K562 (cell line): ENCODE data around the gene FAM149B1. TPM values are rescaled to one million over a fixed set of nuclear protein-coding genes. Genes with fewer than 3 reads are reported as not detected.

Source experiments
- ATAC-seq: fragments of 200-7000 bp; cut with Tn5 transposase; 3 replicates; pipeline ENCODE4 v1.9.1; 2020; ENCODE audit warnings: moderate library complexity
- BruUV-seq: library from RNA; stranded (reverse); fragments of 400-500 nt; replicated peaks from 2 replicates; lab custom pipeline; 2021; lab: Mats Ljungman, UMichigan
- CTCF ChIA-PET: fragments of 300-600 bp; formaldehyde crosslinking; extraction: SDS; loops from one replicate; lab custom pipeline; 2021; ENCODE audit warnings: low intra/inter-chr PET ratio; lab: Yijun Ruan, JAX
- POLR2A ChIA-PET: fragments of 300-600, 350-650 bp; sonication (Branson Sonifier 250); formaldehyde crosslinking; extraction: SDS; loops from one replicate; lab custom pipeline; 2021; ENCODE audit warnings: antibody characterized with exemption, inconsistent platforms; lab: Yijun Ruan, JAX
- DNase-seq, 4 experiments: peaks; one replicate each; pipeline versions ENCODE4 v3.0.0 to v3.0.0-alpha.2; 2011 to 2018; ENCODE audit warnings: low spot score in 3 of 4, mixed read lengths in 3 of 4; ENCODE audit errors: extremely low read depth in 1 of 4
- FAIRE-seq: peaks from 2 replicates; lab custom pipeline; 2011; peaks lifted over from hg19 to GRCh38; lab: Jason Lieb, UNC
- H2AFZ ChIP-seq: 2 replicates; pipeline ENCODE4 v1.6.0; 2011; ENCODE audit warnings: low read depth, low read length, control low read depth, inconsistent platforms
- H3K27ac ChIP-seq: fragments of 200-600 bp; 3 replicates; pipeline ENCODE4 v1.8.0; 2011; ENCODE audit warnings: low read depth, mild to moderate bottlenecking, control low read depth, inconsistent platforms, low read length, moderate library complexity, mixed read lengths; ENCODE audit errors: extremely low read depth
- H3K27me3 ChIP-seq, 2 experiments: fragments of 300-600 bp in 1 of 2; 2 replicates in 1 of 2; 3 replicates in 1 of 2; pipeline versions ENCODE4 v1.6.0 to v1.8.0; 2011; ENCODE audit warnings: inconsistent platforms in 2 of 2, low read length in 2 of 2, mild to moderate bottlenecking in 1 of 2, mixed read lengths in 1 of 2, moderate library complexity in 1 of 2; ENCODE audit not compliant: control insufficient read depth in 2 of 2, insufficient read depth in 2 of 2
- H3K36me3 ChIP-seq: fragments of 300-600 bp; 3 replicates; pipeline ENCODE4 v1.8.0; 2011; ENCODE audit warnings: mild to moderate bottlenecking, low read length, inconsistent platforms; ENCODE audit not compliant: control insufficient read depth, insufficient read depth
- H3K4me1 ChIP-seq, 2 experiments: fragments of 200-600 bp in 1 of 2; replicated peaks in 1 of 2; 2 replicates in 1 of 2; 3 replicates in 1 of 2; pipeline versions ENCODE4 v1.5.1 to v1.8.0; 2011; ENCODE audit warnings: inconsistent platforms in 2 of 2, low read length in 2 of 2, mild to moderate bottlenecking in 1 of 2, mixed read lengths in 1 of 2, moderate library complexity in 1 of 2; ENCODE audit not compliant: control insufficient read depth in 2 of 2, insufficient read depth in 2 of 2
- H3K4me2 ChIP-seq: 2 replicates; pipeline ENCODE4 v1.6.1; 2011; ENCODE audit warnings: low read length, control low read depth, inconsistent platforms, mixed read lengths; ENCODE audit not compliant: insufficient read depth
- H3K4me3 ChIP-seq: fragments of 200-600 bp; sonication (generic), shearing (Covaris generic); 2 replicates; pipeline ENCODE4 v1.5.1; 2016; ENCODE audit warnings: control low read depth, inconsistent platforms
- H3K79me2 ChIP-seq: fragments of 200-600 bp; 3 replicates; pipeline ENCODE4 v1.8.0; 2011; ENCODE audit warnings: low read length, inconsistent platforms; ENCODE audit not compliant: control insufficient read depth, insufficient read depth
- H3K9ac ChIP-seq, 2 experiments: 2 replicates each; pipeline versions ENCODE4 v1.6.0 to v1.6.1; 2011; ENCODE audit warnings: low read depth in 2 of 2, low read length in 2 of 2, control low read depth in 1 of 2, inconsistent platforms in 1 of 2, mild to moderate bottlenecking in 1 of 2, mixed read lengths in 1 of 2; ENCODE audit not compliant: insufficient read depth in 1 of 2
- H3K9me1 ChIP-seq: one replicate; pipeline ENCODE4 v1.6.0; 2011; ENCODE audit warnings: inconsistent platforms, mild to moderate bottlenecking, low read length, moderate library complexity; ENCODE audit not compliant: control insufficient read depth, insufficient read depth
- H3K9me3 ChIP-seq: replicated peaks from 2 replicates; pipeline ENCODE4 v1.5.1; 2011; ENCODE audit warnings: low read depth, low read length, inconsistent platforms; ENCODE audit not compliant: control insufficient read depth, insufficient read depth
- H4K20me1 ChIP-seq: replicated peaks from 2 replicates; pipeline ENCODE4 v1.6.1; 2011; ENCODE audit warnings: low read length, inconsistent platforms, mixed read lengths; ENCODE audit not compliant: control insufficient read depth, insufficient read depth
- BRD4 ChIP-seq: fragments of 200-600 bp; sonication (generic); IDR thresholded peaks from 2 replicates; pipeline ENCODE4 v1.6.1; 2017; ENCODE audit warnings: inconsistent platforms
- CUX1 ChIP-seq: fragments of 200-800 bp; sonication (Bioruptor generic); IDR thresholded peaks from 2 replicates; pipeline ENCODE4 v1.6.1; 2016; ENCODE audit warnings: missing genetic modification characterization, missing compliant biosample characterization
- DIDO1 ChIP-seq: fragments of 450-650 bp; IDR thresholded peaks from 2 replicates; pipeline ENCODE4 v1.6.1; 2016; ENCODE audit warnings: low read depth, missing biosample characterization, missing genetic modification characterization
- ELF2 ChIP-seq: fragments of 250-450 bp; sonication (Bioruptor Pico); IDR thresholded peaks from 2 replicates; pipeline ENCODE4 v1.5.0; 2021; ENCODE audit warnings: mild to moderate bottlenecking
- KDM2B ChIP-seq: fragments of 250-450 bp; sonication (Bioruptor Pico); IDR thresholded peaks from 2 replicates; pipeline ENCODE4 v1.8.0; 2021; ENCODE audit warnings: mild to moderate bottlenecking, moderate library complexity
- MEF2D ChIP-seq: conservative IDR thresholded peaks from 2 replicates; pipeline ENCODE4 v1.6.1; 2016; ENCODE audit warnings: low read depth, missing genetic modification characterization, missing compliant biosample characterization
- NR1H2 ChIP-seq: sonication (generic); formaldehyde crosslinking; IDR thresholded peaks from 2 replicates; pipeline ENCODE4 v1.4.0; 2020; ENCODE audit warnings: mild to moderate bottlenecking, missing genetic modification reagents
- TCF15 ChIP-seq: fragments of 250-450 bp; sonication (Bioruptor Pico); IDR thresholded peaks from 2 replicates; pipeline ENCODE4 v1.8.0; 2022; ENCODE audit warnings: moderate library complexity, mild to moderate bottlenecking, inconsistent platforms
- THRAP3 ChIP-seq: fragments of 450-650 bp; IDR thresholded peaks from 2 replicates; pipeline ENCODE4 v1.6.1; 2016; ENCODE audit warnings: mild to moderate bottlenecking, inconsistent platforms, borderline replicate concordance
- THRB ChIP-seq: fragments of 450-650 bp; formaldehyde crosslinking; conservative IDR thresholded peaks from 2 replicates; pipeline ENCODE4 v1.4.0; 2022; ENCODE audit warnings: mild to moderate bottlenecking, missing genetic modification characterization
- U2AF1 ChIP-seq: fragments of 200-400 bp; formaldehyde crosslinking; optimal IDR thresholded peaks from 2 replicates; pipeline ENCODE3; 2017; ENCODE audit warnings: mild to moderate bottlenecking, low read depth, low read length, moderate library complexity
- ZBTB12 ChIP-seq: fragments of 250-450 bp; sonication (Bioruptor Pico); IDR thresholded peaks from 2 replicates; pipeline ENCODE4 v1.4.0; 2020
- ZNF280B ChIP-seq: fragments of 250-450 bp; sonication (Bioruptor Pico); IDR thresholded peaks from 2 replicates; pipeline ENCODE4 v1.5.1; 2021; ENCODE audit warnings: mild to moderate bottlenecking
- WGBS: fragments of 100-300 bp; shearing (Covaris generic); methylation state at CpG from one replicate; pipeline ENCODE4 v1.1.6; 2016; ENCODE audit warnings: low coverage, mixed read lengths; ENCODE audit not compliant: insufficient coverage; ENCODE audit errors: missing lambda C conversion rate; 5-methylcytosine and 5-hydroxymethylcytosine counted together
- in situ Hi-C: fragments of 300-500 bp; cut with MboI; formaldehyde crosslinking; loops from 4 replicates; pipeline ENCODE4 v1.15.0; 2018; ENCODE audit warnings: inconsistent platforms, mixed read lengths
- intact Hi-C: fragments of 100-400 bp; cut with micrococcal nuclease; formaldehyde crosslinking; loops from 2 replicates; pipeline ENCODE4 v1.14.2; 2022
- polyA plus RNA-seq, 8 experiments: library from polyadenylated mRNA; depleted of rRNA in 4 of 8; stranded (reverse) in 5 of 8; unstranded in 3 of 8; fragments of >200 nt; fragmentation: Nextera tagmentation in 2 of 8; fragmentation: Illumina TruSeq in 1 of 8; extraction: Ambion mirVana in 2 of 8; extraction: Trizol in 1 of 8; gene quantifications; 2 replicates each; pipeline versions ENCODE4 v1.2.1 to v1.2.3, GENCODE V29; 2011 to 2014; ENCODE audit warnings: inconsistent platforms in 1 of 8, missing spikeins in 1 of 8
- total RNA-seq, 7 experiments: library from RNA; depleted of rRNA in 6 of 7; stranded (reverse); fragments of >200 nt in 6 of 7; fragmentation: Illumina TruSeq in 2 of 7; extraction: Trizol in 2 of 7; gene quantifications; 2 replicates each; pipeline versions ENCODE4 v1.2.1 to v1.2.3, GENCODE V29; 2011 to 2021; ENCODE audit warnings: low replicate concordance in 1 of 7

Gene FAM149B1
- total and polyA plus RNA-seq, 9 of the 15 experiments (the other 6 are each of a cell fraction or from before 2014, with no cell fraction given): 4.2 to 18.5 (median 9.3) TPM

GRCh38 chr10:73246322-73246645 lies 78.4 kb downstream of the FAM149B1 start:
- Histone ChIP-seq H2AFZ (no peak overlapping the region), H3K9ac (peak overlapping the region; percentile 94 to 95), H3K4me2 (peak overlapping the region; percentile 91), H3K9me1 (no peaks in the 10 kb centered on the region), H4K20me1 (0 out of 2 replicates have a peak, but pooled peaks cover 5% of the 10 kb centered on the region), H3K27ac (peak overlapping the region; percentile 95), H3K4me1 (peaks cover 6 to 43% of the 10 kb centered on the region in 2 experiments), H3K9me3 (no peaks in the 10 kb centered on the region), H3K27me3 (no peaks in the 10 kb centered on the region), H3K4me3 (peak overlapping the region; percentile 65), H3K36me3 (peaks cover 77% of the 10 kb centered on the region), H3K79me2 (peaks cover 88% of the 10 kb centered on the region)
- CTCF ChIA-PET: no interaction called here
- FAIRE-seq (no peak), DNase-seq (no peak), ATAC-seq (no peak)
- in situ Hi-C loops (no loop called here), intact Hi-C loops (loop anchor here (5.0 kb wide), 6 partner anchors 121 to 396 kb away; partner anchors contain the start of genes ANXA7, MYOZ1, P4HA1 and PPP3CB)
- POLR2A ChIA-PET: interaction anchor here (0.6 to 5.4 kb wide), 18 partner anchors 10 to 973 kb away, joined by 3 to 66 read pairs (median 4); partner anchors contain the start of genes ANXA7, DDIT4, P4HA1 and PPP3CB
- 0% methylated on average over 8 of the region's 8 CpGs for WGBS
- TSS peak; percentile 42 for BruUV-seq
- TF ChIP-seq NR1H2 (CRISPR knock-in tag) (no peak), ZNF280B (CRISPR knock-in tag) (no peak), ZBTB12 (CRISPR knock-in tag) (no peak), THRB (CRISPR knock-in tag) (no peak), KDM2B (CRISPR knock-in tag) (0 out of 2 replicates have a peak, but pooled peaks have one; percentile 70), CUX1 (CRISPR knock-in tag) (0 out of 2 replicates have a peak, but pooled peaks have one; percentile 18), BRD4 (no peak), MEF2D (tag) (no peak), DIDO1 (no peak), U2AF1 (peak; percentile 55), THRAP3 (peak; percentile 56; the same call in 1 of the 2 replicates), ELF2 (CRISPR knock-in tag) (0 out of 2 replicates have a peak, but pooled peaks have one; percentile 8), TCF15 (CRISPR knock-in tag) (0 out of 2 replicates have a peak, but pooled peaks have one; percentile 31)
